ENCODE data around the gene SAP30BP.

SAP30BP gene

DNA sequence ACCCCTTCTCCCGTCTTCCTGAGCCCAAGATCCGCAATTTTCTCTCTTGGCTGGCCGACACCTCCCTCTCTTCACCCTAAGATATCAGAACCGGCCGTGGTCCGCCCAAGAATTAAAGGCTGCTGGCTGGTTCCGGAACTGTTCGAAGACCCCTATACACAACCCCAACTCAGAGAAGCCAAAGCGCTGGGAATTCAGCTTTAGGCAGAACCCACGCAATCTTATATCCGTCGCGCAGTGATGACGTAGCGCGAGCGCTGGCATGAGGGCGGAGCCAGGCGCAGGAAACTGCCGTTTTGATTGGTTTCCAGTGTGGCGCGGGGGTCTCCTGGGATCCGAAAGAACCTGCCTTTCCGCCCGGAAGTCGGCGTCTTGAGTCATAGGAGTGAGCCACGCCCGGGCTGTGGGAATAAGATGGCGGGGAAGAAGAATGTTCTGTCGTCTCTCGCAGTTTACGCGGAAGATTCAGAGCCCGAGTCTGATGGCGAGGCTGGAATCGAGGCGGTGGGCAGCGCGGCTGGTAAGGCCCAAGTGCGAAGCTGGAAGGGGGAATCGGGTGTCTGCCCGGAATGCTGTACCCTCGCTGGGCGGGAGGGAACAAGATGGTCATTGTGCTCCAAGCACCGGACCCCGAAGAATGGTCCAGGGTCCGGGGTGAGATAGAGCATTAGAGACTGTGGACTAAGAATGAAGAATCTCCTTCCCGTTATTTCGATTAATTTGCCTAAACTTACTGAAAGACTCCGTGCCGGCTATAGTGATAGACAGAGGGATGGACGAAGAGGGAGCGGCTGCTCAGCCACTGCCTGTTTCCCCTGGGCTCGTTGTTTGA, at the start of gene SAP30BP, which contains the start of gene RECQL5:
TSS of gene SAP30BP (plus strand) at position 380 of the 832 bp plus-strand sequence. CDS start at position 415, 35 bp downstream.
TSS of gene RECQL5 (minus strand) at position 196 of the 832 bp plus-strand sequence. CDS start 597 bp downstream, outside the sequence.
- no peak for FAIRE-seq

DNA sequence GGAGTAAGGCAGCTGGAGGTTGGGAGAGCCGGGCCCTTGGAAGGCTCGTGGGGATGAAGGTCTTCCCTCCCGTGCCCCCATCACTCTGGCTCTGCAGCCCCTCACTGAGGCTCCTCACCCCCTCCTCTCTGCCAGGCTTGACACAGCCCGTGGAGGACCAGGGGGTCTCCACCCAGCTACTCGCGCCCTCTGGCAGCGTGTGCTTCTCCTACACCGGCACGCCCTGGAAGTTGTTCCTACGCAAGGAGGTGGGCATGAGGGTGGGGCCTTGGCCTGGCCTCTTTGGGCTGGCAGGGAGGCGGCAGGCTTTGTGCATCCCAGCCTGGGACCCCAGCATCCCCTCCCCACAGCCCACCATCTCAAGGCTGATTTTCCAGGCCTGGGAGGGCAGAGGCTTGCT, 49.5 kb upstream of the SAP30BP start:
- FAIRE-seq = no peak

DNA sequence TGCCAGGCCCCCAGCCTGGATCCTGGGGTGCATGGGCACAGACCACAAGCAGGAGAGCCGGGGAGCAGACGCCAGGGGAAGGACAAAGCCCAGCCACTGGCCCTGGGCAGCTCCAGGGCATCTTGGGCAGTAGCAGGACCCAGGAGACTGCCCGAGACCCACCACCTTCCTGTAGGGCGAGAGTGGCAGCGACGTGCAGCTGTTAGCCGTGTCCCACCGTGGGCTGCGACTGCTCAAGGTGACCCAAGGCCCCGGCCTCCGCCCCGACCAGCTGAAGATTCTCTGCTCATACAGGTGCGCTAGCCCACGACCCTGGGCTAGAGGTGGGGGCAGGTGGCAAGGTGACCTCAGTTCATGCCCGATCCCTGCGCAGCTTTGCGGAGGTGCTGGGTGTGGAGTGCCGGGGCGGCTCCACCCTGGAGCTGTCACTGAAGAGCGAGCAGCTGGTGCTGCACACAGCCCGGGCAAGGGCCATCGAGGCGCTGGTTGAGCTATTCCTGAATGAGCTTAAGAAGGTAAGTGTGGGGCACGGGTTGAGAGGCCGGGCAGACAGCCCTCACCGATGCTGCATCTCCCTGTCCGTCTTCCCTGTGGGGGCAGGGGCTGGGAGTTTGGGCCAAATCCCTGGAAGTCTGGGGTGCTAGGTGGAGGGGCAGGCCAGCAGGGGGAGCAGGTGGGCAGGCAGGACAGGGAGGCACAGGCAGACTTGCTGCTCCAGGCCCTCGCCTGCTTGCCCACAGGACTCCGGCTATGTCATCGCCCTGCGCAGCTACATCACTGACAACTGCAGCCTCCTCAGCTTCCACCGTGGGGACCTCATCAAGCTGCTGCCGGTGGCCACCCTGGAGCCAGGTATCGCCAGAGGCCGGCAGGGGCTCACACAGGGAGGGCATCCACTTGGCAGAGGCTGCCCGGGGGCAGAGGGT, 47.4 kb upstream of the SAP30BP start:
- FAIRE-seq = no peak

DNA sequence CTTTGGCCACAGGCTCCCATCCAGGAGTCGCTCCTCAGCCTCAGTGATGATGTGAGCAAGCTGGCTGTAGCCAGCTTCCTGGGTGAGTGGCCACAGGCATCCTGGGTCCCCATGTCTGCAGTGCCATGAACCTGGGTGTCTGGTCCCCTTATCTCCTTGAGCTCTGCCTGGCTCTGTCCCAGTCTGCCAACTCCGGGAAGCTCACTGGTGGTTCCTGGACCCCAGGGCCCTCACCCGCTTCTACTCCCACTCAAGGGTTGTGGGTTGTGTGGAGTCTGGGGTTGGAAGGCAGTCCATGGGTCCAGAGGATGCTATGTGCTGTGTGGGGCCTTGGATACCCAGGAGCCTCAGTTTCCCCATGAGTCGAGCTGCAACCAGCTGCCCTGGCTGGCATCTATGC, 45.6 kb upstream of the SAP30BP start:
- no peak for FAIRE-seq

DNA sequence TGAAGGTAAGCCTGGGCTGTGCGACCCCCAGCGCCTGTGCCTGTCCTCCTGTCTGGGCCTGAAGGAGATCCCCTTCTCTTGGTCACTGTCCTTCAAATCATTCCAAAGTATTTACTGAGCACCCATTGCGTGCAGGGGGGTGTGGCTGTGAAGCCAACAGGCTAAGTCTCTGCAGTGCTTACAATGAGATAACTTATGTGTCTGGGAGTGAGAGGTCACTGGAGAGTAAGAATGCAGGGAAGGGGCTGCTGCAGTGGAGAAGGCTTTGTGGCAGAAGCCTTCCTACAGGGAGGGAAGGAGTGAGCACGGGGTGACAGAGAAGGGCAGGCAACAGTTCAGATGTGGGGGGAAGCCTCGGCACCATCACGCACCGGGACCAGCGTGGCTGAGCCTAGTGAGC, 45.1 kb upstream of the SAP30BP start:
- no peak for FAIRE-seq

DNA sequence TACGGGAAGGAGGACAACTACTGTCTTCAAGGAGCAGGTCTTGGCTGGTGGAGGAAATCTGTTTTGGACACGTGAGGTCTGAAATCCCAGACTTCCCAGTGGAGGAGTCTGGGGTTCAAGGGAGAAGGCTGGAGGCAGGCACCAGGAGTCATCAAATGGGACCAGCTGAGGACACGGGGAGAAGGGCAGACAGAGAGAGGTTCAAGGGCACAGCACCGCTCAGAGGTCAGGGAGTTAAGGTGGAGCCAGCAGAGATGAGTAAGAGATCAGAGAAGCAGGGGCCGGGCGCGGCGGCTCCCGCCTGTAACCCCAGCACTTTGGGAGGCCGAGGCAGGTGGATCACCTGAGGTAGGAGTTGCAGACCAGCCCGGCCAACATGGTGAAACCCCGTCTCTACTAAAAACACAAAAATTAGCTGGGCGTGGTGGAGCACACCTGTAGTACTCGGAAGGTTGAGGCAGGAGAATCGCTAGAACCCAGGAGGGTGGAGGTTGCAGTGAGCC, 44.3 kb upstream of the SAP30BP start:
- no peak for FAIRE-seq

DNA sequence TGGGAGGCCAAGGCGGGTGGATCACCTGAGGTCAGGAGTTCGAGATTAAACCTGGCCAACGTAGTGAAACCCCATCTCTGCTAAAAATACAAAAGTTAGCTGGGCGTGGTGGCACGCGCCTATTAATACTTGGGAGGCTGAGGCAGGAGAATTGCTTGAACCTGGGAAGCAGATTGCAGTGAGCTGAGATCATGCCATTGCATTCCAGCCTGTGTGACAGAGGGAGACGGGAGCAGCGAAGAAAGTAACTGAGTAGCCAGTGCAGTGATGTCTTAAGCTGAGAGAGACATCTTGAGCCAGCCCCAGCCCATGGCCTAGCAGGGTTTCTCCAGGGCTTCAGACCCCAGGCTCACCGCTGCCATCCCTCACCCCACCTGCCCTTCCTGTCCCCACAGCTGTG, 43.8 kb upstream of the SAP30BP start:
- no peak for FAIRE-seq

DNA sequence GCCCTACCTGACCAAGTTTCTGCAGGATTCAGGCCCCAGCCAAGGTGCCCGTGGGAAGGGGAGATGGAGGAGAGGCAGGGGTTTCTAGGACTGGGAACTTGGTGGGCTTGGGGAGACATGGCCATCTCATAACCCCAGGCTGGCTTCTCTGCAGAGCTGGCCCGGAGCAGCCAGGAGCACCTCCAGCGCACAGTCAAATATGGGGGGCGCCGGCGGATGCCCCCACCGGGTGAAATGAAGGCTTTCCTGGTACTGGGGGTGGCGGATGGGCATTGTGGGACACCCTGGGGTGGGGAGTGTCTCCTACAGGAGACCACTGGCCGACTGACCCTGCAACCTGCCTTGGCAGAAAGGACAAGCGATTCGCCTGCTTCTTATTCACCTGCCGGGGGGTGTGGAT, 43.1 kb upstream of the SAP30BP start:
- FAIRE-seq = no peak

DNA sequence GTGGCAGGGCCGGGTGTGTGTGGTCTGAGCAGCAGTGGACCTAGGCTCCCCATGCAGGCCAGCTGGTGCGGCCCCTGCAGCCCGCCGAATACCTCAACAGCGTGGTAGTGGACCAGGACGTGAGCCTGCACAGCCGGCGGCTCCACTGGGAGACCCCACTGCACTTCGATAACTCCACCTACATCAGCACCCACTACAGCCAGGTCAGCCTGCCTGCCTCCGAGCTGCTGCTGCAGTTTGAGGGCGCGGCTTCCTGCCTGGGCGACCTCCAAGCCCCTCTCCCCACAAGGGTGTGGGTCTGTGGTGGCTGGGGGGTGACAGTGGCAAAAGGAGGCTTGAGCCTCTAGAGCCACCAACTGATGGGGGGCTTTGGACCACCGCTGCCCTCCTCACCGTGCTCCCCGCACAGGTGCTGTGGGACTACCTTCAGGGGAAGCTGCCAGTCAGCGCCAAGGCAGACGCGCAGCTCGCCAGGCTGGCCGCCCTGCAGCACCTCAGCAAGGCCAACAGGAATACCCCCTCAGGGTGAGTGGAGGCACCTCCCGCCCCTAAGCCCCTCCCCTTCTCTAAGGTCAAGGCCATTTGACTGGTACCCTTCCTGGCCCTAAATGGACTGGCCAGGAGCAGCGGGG, 42.3 kb upstream of the SAP30BP start:
- FAIRE-seq = no peak

DNA sequence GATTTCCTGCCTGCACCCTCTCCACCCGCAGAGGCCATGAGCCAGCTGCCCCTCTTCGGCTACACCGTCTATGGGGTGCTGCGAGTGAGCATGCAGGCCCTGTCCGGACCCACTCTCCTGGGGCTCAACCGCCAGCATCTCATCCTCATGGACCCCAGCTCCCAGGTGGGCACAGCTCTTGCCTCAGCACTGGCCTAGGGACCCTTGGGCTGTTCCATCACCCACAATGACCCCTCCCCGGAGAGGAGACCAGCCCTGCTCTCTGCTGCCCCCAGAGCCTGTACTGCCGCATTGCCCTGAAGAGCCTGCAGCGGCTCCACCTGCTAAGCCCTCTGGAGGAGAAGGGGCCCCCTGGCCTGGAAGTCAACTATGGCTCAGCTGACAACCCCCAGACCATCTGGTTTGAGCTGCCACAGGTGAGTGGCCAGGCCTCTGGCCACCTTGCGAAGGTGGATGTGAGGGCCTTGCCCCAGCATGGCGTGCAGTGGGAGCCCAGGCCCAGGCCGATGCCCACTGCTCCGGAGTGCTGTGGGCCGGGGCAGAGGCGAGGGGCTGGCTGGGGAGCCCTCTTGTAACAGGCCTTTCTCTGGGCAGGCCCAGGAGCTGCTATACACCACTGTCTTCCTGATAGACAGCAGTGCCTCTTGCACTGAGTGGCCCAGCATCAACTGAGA, 41.2 kb upstream of the SAP30BP start:
- no peak for FAIRE-seq

DNA sequence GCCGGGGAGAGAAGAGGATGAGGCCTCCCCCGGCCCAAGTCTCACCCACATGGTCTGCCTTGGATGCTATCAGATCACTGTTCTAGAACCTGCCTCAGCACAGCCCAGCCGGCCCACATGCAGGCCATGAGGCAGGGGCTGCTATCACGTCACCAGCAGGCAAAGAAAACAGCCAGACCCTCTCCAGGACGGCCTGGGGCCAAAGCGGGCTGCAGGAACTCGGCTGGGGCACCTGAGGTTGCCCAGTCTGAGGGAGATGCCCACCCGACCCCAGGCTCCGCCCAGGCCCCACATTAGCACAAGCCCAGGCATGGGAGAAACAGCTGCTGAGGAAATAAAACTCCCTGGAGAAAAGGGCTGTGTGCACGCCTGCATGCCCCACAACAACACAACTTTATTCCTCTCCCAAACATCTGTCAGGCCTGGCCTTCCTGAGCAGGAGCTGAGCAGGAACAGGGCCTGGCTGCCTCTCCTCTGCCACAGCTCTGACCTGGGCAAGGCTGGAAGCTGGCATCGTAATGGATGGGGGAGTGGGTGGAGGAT, 40.6 kb upstream of the SAP30BP start:
- no peak for FAIRE-seq

DNA sequence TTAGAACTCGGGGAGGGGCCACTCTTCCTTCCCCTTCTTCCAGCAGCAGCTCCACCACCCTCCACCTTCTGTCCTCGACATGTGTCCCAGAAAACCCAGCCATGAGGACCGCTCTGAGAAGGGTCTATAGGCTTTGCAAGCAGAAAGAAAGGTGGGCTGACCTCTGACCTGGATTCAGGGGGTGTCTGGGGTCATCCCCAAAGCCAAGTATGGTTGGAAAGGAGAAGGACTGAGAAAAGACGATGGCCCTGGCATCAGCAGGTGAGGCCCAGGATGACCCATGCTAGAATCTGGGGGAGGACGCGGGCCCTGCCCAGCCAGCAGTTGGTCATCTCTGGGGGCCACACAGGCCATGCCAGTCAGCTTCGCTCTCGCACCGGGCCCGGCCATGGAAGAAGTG, 40.0 kb upstream of the SAP30BP start:
- FAIRE-seq = no peak

DNA sequence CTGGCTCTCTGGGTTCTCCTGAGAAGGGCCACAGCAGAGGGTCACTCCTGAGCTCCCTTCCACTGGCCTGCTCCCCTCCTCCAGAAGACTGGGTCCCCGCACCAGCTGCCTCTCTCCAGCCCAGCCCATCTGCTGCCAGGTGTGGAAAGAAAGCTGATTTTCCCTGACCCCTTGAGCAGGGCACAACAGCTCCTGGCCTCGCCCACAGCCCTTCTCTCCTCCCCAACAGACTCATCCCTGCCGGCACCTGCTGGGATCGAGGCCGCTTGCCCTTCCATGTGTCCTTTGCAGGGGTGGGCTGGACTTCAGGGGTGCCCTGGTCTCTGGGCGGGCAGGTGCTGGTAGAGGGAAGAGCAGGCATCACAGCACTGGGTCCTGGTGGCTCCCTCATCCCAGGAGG, 38.7 kb upstream of the SAP30BP start:
- FAIRE-seq = no peak

DNA sequence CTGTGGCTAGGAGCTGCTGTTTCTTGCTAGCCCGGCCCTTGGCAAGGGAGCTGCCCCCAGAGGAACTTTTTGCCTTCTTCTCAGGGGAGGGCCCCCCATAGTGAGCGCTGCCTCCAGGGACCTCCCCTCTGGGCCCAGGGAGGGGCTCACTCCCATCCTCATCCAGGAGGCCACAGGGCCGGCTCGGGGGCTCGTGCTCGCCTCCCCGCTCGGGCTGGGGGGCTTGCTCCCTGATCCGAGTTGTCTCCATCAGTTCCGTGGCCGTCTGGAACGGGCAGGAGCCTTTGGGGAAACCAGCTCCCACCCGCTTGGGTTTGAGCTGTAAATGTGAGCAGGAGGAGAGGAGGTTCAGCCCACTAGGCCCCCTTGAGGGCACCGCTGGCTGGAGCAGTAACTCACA, 38.0 kb upstream of the SAP30BP start:
- FAIRE-seq = no peak

DNA sequence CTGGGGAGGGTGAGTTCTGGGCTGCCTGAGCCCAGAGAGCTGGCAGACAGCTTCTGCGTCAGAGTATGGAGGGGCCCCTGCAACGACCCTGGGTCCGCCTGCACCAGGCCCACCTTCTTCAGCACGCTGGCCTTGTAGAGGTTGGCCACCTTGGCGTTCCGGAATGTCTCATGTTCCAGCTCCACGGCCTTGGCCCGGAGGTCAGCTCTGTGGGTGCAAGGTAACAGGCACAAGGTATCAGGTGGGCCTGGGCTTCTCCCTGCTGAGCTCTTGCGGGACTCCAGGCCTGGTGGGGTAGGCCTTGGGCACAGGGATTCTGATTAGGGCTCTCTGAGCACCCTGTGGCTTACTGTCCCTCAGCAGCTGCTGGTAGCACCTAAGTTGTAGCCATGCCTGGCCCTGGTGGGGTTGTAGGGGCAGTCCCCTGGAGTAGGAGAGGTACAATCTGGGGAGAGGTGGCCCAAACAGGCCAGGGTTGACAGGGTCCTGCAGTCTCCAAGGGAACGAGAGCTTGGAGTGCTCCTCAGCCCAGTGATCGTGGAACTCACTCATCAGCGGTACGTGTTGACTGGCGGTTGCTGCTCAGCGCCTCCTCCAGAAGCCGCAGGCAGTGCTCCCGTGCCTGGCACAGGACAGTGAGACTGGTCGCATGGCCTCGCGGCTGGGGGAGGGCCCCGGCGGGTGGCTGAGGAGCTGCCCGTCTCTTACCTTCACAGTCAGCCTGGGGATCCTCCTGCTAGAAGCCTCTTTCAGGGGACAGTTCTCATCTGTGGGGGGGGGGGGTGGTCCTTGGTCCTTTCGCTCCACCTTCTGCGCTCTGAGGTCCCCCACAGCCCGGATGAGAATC, 36.8 kb upstream of the SAP30BP start:
- no peak for FAIRE-seq

DNA sequence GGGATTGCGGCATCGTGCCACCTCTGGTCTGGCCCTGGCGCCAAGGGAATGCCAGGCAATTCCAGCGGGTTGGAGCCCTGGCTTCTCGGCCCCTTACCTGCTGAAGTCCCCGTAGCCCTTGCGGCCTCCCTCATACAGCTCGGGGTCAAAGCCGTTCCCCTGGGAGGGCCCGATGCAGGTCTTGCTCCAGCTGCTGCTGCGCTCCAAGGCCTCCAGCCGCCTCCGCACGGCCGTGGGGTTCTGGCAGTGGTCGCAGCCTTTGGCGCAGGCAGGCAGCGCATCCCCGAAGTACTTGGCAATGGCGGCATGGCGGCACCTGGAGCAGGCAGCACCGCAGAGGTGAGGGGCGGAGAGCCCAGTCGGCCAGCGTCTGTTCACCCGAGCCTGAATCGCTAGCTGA, 35.8 kb upstream of the SAP30BP start:
- no peak for FAIRE-seq

DNA sequence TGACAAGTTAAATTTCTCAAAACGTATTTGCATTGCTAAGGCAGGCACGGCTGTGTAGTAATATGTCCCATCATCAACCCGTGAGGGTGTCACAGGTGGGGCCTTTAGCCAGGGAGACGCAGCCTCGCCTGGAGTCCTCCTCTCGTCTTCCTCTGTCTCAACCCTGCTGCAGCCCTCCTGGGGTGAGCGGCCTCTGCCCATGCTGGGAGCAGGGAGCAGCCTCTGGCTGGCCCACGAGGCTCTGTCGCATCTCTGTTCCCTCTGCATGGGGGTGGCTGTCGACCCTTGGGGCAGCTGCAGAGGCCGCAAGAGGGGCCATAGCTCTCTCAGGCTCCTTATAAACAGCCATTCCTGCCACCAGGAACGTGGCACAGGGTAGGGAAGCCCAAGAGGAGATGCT, 34.7 kb upstream of the SAP30BP start:
- no peak for FAIRE-seq

DNA sequence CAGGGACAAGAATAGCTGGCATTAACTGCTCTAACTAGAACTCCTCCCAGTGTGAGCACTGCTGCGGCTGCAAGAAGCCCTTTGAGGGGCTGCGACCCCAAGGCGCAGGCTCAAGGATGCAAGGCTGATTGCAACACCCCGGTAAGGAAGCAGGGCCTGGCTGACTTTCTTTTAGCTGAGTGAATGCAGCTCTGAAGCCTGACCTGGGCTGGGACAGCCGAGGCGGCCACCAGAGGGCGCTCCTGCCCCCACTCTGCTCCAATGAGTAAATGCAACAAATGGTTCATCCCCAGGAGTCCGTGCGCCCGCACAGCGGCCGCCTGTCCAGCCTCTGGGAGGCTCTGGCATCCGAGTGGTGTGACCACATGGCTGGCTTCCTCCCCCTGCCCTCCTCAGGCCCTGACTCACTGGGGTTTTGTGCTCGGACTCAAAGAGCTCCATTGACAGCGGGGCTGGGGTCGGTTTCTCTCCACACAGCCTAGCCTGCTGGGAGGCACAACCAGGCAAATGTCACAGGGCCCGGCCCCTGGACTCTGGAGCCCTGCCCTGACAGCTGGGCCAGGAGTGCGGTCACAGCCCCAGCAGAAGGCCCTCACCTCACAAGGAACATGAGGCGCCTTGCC, 34.2 kb upstream of the SAP30BP start, which contains the start of gene SMIM5:
TSS of gene SMIM5 (plus strand) at position 572 of the 623 bp plus-strand sequence. CDS start 6,768 bp downstream, outside the sequence.
- FAIRE-seq = no peak

DNA sequence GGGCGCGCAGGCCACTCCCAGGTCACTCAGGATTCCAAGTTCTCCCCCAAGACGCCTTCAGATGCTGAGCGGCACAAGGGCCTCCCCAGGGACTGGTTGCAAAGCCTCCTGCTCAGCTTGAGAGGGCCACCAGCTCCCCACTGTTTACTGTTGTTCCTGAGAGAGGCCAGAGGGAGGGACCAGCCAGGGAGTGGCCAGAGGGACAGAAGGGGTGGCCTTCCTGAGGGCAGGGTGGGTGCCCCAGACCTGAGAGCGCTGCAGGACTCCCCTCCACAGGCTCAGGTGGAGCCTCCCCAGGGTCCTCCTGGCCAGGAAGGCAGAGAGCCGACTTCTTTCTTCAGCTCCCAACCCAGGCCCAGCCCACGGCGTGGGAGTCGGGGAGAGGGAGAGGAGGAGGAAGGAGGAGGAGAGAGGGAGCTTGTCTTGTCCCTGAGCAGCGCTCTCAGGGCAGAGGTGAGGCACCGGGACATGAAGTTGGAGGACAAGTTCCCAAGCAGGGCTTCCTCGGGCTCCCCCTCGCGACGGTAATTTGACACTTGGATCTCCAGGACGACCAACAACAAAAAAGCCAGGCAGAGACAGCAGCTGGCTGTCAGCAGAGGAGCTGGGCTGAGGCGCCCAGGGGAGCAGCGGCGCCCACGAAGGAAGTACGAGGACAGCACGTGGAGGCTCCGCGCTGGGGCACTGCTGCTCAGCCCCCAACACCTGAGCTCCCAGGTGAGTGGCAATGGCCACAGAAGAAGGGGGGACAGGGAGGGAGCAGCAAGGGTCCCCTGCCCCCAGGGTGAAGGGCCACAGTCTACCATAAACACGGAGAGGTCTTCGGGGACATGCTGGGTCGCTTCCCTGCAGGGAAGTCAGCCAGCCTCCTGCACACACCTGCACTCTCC, 33.4 kb upstream of the SAP30BP start:
- FAIRE-seq = no peak

Measured in colon (tissue), 2 donors.